Neural progenitor cell (in vitro differentiated cells): ENCODE results near the gene RORB. TPM values are rescaled to one million over a fixed set of nuclear protein-coding genes. Genes with fewer than 3 reads are reported as not detected.

ENCODE experiments used
- DNase-seq: peaks from one replicate; pipeline ENCODE4 v3.0.0-alpha.2; 2016; ENCODE audit warnings: low spot score
- H2AFZ ChIP-seq: fragments of 200-600 bp; sonication (generic); replicated peaks from 2 replicates; pipeline ENCODE4 v1.6.1; 2016; ENCODE audit warnings: antibody characterized with exemption
- H3F3A ChIP-seq: fragments of 200-600 bp; sonication (generic); 2 replicates; pipeline ENCODE4 v1.6.1; 2016; ENCODE audit warnings: antibody characterized with exemption, low read depth
- H3K27ac ChIP-seq: fragments of 200-600 bp; sonication (generic); 2 replicates; pipeline ENCODE4 v1.5.1; 2016; ENCODE audit warnings: mild to moderate bottlenecking
- H3K27me3 ChIP-seq: fragments of 200-600 bp; sonication (generic); 2 replicates; pipeline ENCODE4 v1.6.1; 2016; ENCODE audit warnings: mild to moderate bottlenecking, moderate library complexity
- H3K36me3 ChIP-seq: fragments of 200-600 bp; sonication (generic); 2 replicates; pipeline ENCODE4 v1.5.1; 2016
- H3K4me1 ChIP-seq: fragments of 200-600 bp; sonication (generic); 2 replicates; pipeline ENCODE4 v1.6.1; 2016; ENCODE audit warnings: mixed run types
- H3K4me2 ChIP-seq: fragments of 200-600 bp; sonication (generic); 2 replicates; pipeline ENCODE4 v1.6.1; 2016
- H3K4me3 ChIP-seq: fragments of 200-600 bp; sonication (generic); 2 replicates; pipeline ENCODE4 v1.5.1; 2016
- H3K79me2 ChIP-seq: fragments of 200-600 bp; sonication (generic); 2 replicates; pipeline ENCODE4 v1.6.1; 2016; ENCODE audit warnings: low read depth
- H3K9ac ChIP-seq: fragments of 200-600 bp; sonication (generic); 2 replicates; pipeline ENCODE4 v1.6.1; 2016
- H3K9me3 ChIP-seq: fragments of 200-600 bp; sonication (generic); 2 replicates; pipeline ENCODE4 v1.5.1; 2016; ENCODE audit warnings: low read depth
- H4K20me1 ChIP-seq: fragments of 200-600 bp; sonication (generic); 2 replicates; pipeline ENCODE4 v1.6.1; 2016; ENCODE audit warnings: low read depth
- H3K27ac Mint-ChIP-seq: 3 replicates; pipeline ENCODE4 v1.8.0; 2021; ENCODE audit warnings: mixed read lengths
- H3K27me3 Mint-ChIP-seq: 2 replicates; pipeline ENCODE4 v1.8.0; 2022; ENCODE audit warnings: low read depth, mild to moderate bottlenecking, inconsistent platforms, moderate library complexity, mixed read lengths; ENCODE audit not compliant: insufficient read depth
- H3K36me3 Mint-ChIP-seq: 3 replicates; pipeline ENCODE4 v1.8.0; 2021; ENCODE audit warnings: mixed read lengths
- H3K4me1 Mint-ChIP-seq: 3 replicates; pipeline ENCODE4 v1.8.0; 2021; ENCODE audit warnings: mixed read lengths
- H3K4me3 Mint-ChIP-seq: 3 replicates; pipeline ENCODE4 v1.8.0; 2021; ENCODE audit warnings: mild to moderate bottlenecking, moderate library complexity, mixed read lengths
- H3K9me3 Mint-ChIP-seq: 3 replicates; pipeline ENCODE4 v1.8.0; 2020; ENCODE audit warnings: mixed read lengths
- EZH2 ChIP-seq: fragments of 200-600 bp; sonication (generic); IDR thresholded peaks from 2 replicates; pipeline ENCODE4 v1.6.1; 2017; ENCODE audit warnings: antibody characterized with exemption, mild to moderate bottlenecking, moderate library complexity
- EZH2phosphoT487 ChIP-seq: fragments of 200-600 bp; sonication (generic); IDR thresholded peaks from 2 replicates; pipeline ENCODE4 v1.6.1; 2017; ENCODE audit warnings: antibody characterized with exemption
- total RNA-seq: library from RNA; depleted of rRNA; stranded (reverse); fragments of >200 nt; gene quantifications from 2 replicates; pipeline ENCODE4 v1.2.3, GENCODE V29; 2015; ENCODE audit warnings: low replicate concordance
- TF ChIP-seq, protein P1 (sequence below): fragments of 200-600 bp; sonication (generic); IDR thresholded peaks from 2 replicates; pipeline ENCODE4 v1.5.1; 2017; ENCODE audit warnings: antibody characterized with exemption, mild to moderate bottlenecking

The RORB gene
- total RNA-seq, 1 donor from 2014 or later: 4.2 TPM

DNA sequence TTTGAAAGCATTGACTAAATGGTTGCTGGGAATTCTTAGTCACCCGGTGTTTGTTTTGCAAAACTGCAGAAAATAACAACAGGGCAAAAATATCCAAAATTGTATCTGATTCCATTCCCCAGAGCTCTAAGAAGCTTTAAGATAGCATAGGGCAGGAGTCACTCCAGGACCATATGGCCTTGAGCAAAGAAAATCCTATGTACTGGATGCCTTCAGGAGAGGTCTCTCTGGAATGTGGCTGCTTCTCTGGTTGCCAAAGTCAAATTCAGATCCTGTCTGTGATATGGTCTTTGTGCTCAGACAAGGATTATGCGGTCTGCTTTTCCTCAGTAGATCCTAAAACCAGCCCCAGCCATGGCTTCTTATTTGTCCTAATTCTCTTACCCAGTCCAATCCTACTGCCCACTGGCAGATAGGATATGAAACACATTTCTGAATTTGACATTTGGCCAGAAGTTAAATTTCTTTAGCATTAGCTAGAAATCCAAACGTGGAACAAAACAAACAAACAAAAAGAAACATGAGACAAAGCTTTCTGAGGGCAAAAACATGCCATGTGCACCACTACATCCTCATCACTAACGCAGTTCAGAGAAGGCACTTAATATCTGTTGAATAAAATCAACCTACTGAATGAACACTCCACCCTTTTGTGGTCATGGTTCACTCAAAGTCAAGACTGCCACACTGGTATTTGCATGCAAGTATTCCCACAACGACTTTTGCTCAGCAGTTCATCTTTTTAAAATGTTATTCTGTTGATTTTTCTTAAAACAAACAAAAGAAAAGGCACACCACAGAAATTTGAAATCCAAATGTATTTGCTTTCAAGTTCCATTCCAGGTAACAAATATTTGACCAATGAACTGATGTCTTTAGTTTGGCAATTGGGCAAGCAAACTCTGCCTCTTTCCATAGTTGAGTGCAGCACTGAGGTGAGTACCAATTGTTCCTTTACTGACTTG is 224.8 kb downstream of the RORB start:
- DNase-seq: no peak
- no peaks in the 10 kb centered on the region for H3K27me3 ChIP-seq
- H4K20me1 ChIP-seq: no peaks in the 10 kb centered on the region
- no peaks in the 10 kb centered on the region for H3K36me3 ChIP-seq
- H3K36me3 Mint-ChIP-seq: no peaks in the 10 kb centered on the region
- no peak overlapping the region for H3K27ac Mint-ChIP-seq
- no peak overlapping the region for H3K4me3 ChIP-seq
- no peak overlapping the region for H3K27ac ChIP-seq
- H3K9me3 Mint-ChIP-seq: no peaks in the 10 kb centered on the region
- H3K79me2 ChIP-seq: no peaks in the 10 kb centered on the region
- no peak overlapping the region for H3K9ac ChIP-seq
- H2AFZ ChIP-seq: no peak overlapping the region
- no peak overlapping the region for H3K4me3 Mint-ChIP-seq
- no peaks in the 10 kb centered on the region for H3K4me1 Mint-ChIP-seq
- H3K9me3 ChIP-seq: no peaks in the 10 kb centered on the region
- H3K4me1 ChIP-seq: no peaks in the 10 kb centered on the region
- no peaks in the 10 kb centered on the region for H3F3A ChIP-seq
- no peaks in the 10 kb centered on the region for H3K27me3 Mint-ChIP-seq
- TF ChIP-seq, protein P1, sequence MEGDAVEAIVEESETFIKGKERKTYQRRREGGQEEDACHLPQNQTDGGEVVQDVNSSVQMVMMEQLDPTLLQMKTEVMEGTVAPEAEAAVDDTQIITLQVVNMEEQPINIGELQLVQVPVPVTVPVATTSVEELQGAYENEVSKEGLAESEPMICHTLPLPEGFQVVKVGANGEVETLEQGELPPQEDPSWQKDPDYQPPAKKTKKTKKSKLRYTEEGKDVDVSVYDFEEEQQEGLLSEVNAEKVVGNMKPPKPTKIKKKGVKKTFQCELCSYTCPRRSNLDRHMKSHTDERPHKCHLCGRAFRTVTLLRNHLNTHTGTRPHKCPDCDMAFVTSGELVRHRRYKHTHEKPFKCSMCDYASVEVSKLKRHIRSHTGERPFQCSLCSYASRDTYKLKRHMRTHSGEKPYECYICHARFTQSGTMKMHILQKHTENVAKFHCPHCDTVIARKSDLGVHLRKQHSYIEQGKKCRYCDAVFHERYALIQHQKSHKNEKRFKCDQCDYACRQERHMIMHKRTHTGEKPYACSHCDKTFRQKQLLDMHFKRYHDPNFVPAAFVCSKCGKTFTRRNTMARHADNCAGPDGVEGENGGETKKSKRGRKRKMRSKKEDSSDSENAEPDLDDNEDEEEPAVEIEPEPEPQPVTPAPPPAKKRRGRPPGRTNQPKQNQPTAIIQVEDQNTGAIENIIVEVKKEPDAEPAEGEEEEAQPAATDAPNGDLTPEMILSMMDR: no peak
- no peak for TF ChIP-seq EZH2
- no peak for TF ChIP-seq EZH2phosphoT487
- no peak overlapping the region for H3K4me2 ChIP-seq

DNA sequence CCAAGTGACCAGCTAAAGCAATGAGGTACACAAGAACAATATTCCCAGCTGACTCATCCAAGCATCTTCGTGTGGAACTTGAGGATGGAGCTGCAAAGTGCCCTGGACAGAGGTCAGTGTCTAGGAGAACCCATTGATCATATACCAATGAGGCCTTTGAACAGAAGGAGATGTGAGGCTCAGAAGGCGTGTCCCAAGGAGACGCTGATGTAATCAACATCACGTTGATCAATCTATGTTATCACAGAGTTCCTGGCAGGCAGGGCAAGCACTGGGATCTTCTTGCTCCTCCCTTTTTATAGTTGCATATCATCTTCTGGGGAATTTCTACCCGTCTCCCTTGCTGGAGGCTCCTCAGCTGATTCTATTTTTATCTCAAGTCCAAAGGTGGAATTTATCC is 227.2 kb downstream of the RORB start:
- no peak overlapping the region for H3K4me2 ChIP-seq
- H3K9ac ChIP-seq: no peak overlapping the region
- no peak overlapping the region for H2AFZ ChIP-seq
- H3K4me3 ChIP-seq: no peak overlapping the region
- Mint-ChIP-seq H3K27ac (no peak overlapping the region), H3K4me1 (peaks cover 21% of the 10 kb centered on the region), H3K9me3 (no peaks in the 10 kb centered on the region), H3K27me3 (no peaks in the 10 kb centered on the region), H3K36me3 (no peaks in the 10 kb centered on the region), H3K4me3 (no peak overlapping the region)
- H3K27ac ChIP-seq: no peak overlapping the region
- peaks cover 19% of the 10 kb centered on the region for H3K4me1 ChIP-seq
- no peaks in the 10 kb centered on the region for H3K36me3 ChIP-seq
- no peaks in the 10 kb centered on the region for H3K9me3 ChIP-seq
- no peaks in the 10 kb centered on the region for H3K27me3 ChIP-seq
- H4K20me1 ChIP-seq: no peaks in the 10 kb centered on the region
- H3F3A ChIP-seq: peaks cover 12% of the 10 kb centered on the region
- no peak for DNase-seq
- TF ChIP-seq EZH2phosphoT487: no peak
- no peak for TF ChIP-seq EZH2
- TF ChIP-seq, protein P1: no peak
- H3K79me2 ChIP-seq: no peaks in the 10 kb centered on the region

DNA sequence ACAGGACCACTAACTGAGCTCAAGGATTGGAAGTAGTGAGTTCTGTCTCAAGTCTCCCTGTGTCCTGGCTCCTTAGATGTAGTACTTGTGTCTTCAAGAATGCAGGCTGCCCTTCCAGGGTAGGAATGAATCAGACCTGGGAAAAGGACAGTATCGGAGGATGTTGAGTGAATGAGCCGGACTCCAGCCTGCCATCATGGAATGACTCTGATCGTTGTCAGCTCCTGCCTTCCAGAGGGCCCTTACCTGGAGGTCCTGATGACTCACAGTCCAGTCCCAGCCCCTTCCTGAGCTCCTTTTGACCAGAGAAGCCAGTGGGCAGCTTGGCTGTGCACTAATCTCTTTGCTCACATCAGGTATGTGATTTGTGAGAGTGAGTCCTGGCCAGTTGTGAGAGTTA is 229.4 kb downstream of the RORB start:
- Histone ChIP-seq H3K9me3 (no peaks in the 10 kb centered on the region), H3K4me1 (peaks cover 30% of the 10 kb centered on the region), H3K79me2 (no peaks in the 10 kb centered on the region), H3K9ac (no peak overlapping the region), H3K27me3 (no peaks in the 10 kb centered on the region), H2AFZ (no peak overlapping the region), H3K4me2 (no peak overlapping the region), H3K36me3 (no peaks in the 10 kb centered on the region), H3K27ac (no peak overlapping the region), H3K4me3 (no peak overlapping the region), H4K20me1 (no peaks in the 10 kb centered on the region), H3F3A (peaks cover 18% of the 10 kb centered on the region)
- Mint-ChIP-seq H3K27me3 (no peaks in the 10 kb centered on the region), H3K36me3 (no peaks in the 10 kb centered on the region), H3K4me3 (no peak overlapping the region), H3K9me3 (no peaks in the 10 kb centered on the region), H3K4me1 (peaks cover 26% of the 10 kb centered on the region), H3K27ac (no peak overlapping the region)
- TF ChIP-seq EZH2phosphoT487 (no peak), EZH2 (no peak)
- TF ChIP-seq, protein P1: no peak
- DNase-seq: no peak
